HepG2 (cell line): ENCODE results near the gene ALCAM. TPM values are rescaled to one million over a fixed set of nuclear protein-coding genes. Genes with fewer than 3 reads are reported as not detected.

Experiments
- ARID2 ChIP-seq: sonication (generic); formaldehyde crosslinking; IDR thresholded peaks from 2 replicates; pipeline ENCODE4 v1.8.1; 2022; ENCODE audit warnings: mild to moderate bottlenecking, missing genetic modification reagents, borderline replicate concordance
- JARID2 ChIP-seq: sonication (generic); formaldehyde crosslinking; IDR thresholded peaks from 2 replicates; pipeline ENCODE4 v1.8.1; 2023; ENCODE audit warnings: missing genetic modification reagents, inconsistent platforms; ENCODE audit not compliant: insufficient replicate concordance
- KDM3A ChIP-seq: IDR thresholded peaks from 2 replicates; pipeline ENCODE4 v1.6.1; 2018; ENCODE audit warnings: low read depth, missing compliant biosample characterization
- KDM5B ChIP-seq: sonication (generic); formaldehyde crosslinking; IDR thresholded peaks from 2 replicates; pipeline ENCODE4 v1.4.0; 2020; ENCODE audit warnings: missing genetic modification reagents, mild to moderate bottlenecking, borderline replicate concordance
- LCORL ChIP-seq, 2 experiments: fragments of 450-650 bp in 1 of 2; sonication (generic) in 1 of 2; formaldehyde crosslinking in 1 of 2; IDR thresholded peaks; 2 replicates each; pipeline versions ENCODE4 v1.5.0 to v1.6.1; 2017 to 2020; ENCODE audit warnings: antibody characterized with exemption in 1 of 2, missing genetic modification reagents in 1 of 2
- MED8 ChIP-seq: sonication (generic); formaldehyde crosslinking; IDR thresholded peaks from 2 replicates; pipeline ENCODE4 v1.8.1; 2023; ENCODE audit warnings: mild to moderate bottlenecking, missing genetic modification reagents; ENCODE audit not compliant: insufficient replicate concordance
- NFYB ChIP-seq: sonication (generic); formaldehyde crosslinking; IDR thresholded peaks from 2 replicates; pipeline ENCODE4 v1.4.0; 2020; ENCODE audit warnings: missing genetic modification reagents
- PTBP1 ChIP-seq: fragments of 200-400 bp; formaldehyde crosslinking; IDR thresholded peaks from 2 replicates; pipeline ENCODE4 v1.6.1; 2018; ENCODE audit warnings: low read length, low read depth; ENCODE audit not compliant: poor library complexity, severe bottlenecking
- SNAPC2 ChIP-seq: sonication (generic); formaldehyde crosslinking; IDR thresholded peaks from 2 replicates; pipeline ENCODE4 v1.8.1; 2022; ENCODE audit warnings: mild to moderate bottlenecking, missing genetic modification reagents
- U2AF2 ChIP-seq: fragments of 200-400 bp; formaldehyde crosslinking; IDR thresholded peaks from 2 replicates; pipeline ENCODE4 v1.6.1; 2017; ENCODE audit warnings: low read depth, mild to moderate bottlenecking, low read length
- ZFP37 ChIP-seq: sonication (generic); formaldehyde crosslinking; IDR thresholded peaks from 2 replicates; pipeline ENCODE4 v1.4.0; 2020; ENCODE audit warnings: missing genetic modification reagents, borderline replicate concordance
- ZNF230 ChIP-seq: sonication (generic); formaldehyde crosslinking; IDR thresholded peaks from 2 replicates; pipeline ENCODE4 v1.4.0; 2020; ENCODE audit warnings: mild to moderate bottlenecking, missing genetic modification reagents
- ZNF24 ChIP-seq: fragments of 450-650 bp; IDR thresholded peaks from 2 replicates; pipeline ENCODE4 v1.6.1; 2017; ENCODE audit warnings: antibody characterized with exemption, mild to moderate bottlenecking
- ZNF563 ChIP-seq: sonication (generic); formaldehyde crosslinking; IDR thresholded peaks from 2 replicates; pipeline ENCODE4 v1.8.0; 2022; ENCODE audit warnings: mild to moderate bottlenecking, moderate library complexity, missing genetic modification reagents
- polyA plus RNA-seq, 8 experiments: library from polyadenylated mRNA; depleted of rRNA in 3 of 8; stranded (reverse) in 7 of 8; unstranded in 1 of 8; fragments of >200 nt; fragmentation: Illumina TruSeq in 4 of 8; extraction: Trizol in 4 of 8; gene quantifications; 2 replicates each; pipeline versions ENCODE4 v1.2.1 to v1.2.3, GENCODE V29; 2011 to 2016; ENCODE audit warnings: low read depth in 4 of 8, missing spikeins in 1 of 8, mixed read lengths in 1 of 8; ENCODE audit not compliant: insufficient read depth in 1 of 8
- total RNA-seq, 5 experiments: library from RNA; depleted of rRNA; stranded (reverse); fragments of >200 nt; fragmentation: Illumina TruSeq; extraction: Trizol; gene quantifications; 2 replicates each; pipeline ENCODE4 v1.2.3, GENCODE V29; 2016; ENCODE audit warnings: low read depth in 1 of 5
- TF ChIP-seq, protein P1 (sequence below): sonication (generic); formaldehyde crosslinking; conservative IDR thresholded peaks from 2 replicates; pipeline ENCODE4 v1.8.1; 2023; ENCODE audit warnings: missing genetic modification reagents
- TF ChIP-seq, protein P2 (sequence below): sonication (generic); formaldehyde crosslinking; IDR thresholded peaks from 2 replicates; pipeline ENCODE4 v1.5.0; 2020; ENCODE audit warnings: mild to moderate bottlenecking, missing genetic modification reagents
- TF ChIP-seq, protein P3 (sequence below): sonication (generic); formaldehyde crosslinking; IDR thresholded peaks from 2 replicates; pipeline ENCODE4 v1.5.0; 2020; ENCODE audit warnings: missing genetic modification reagents
- TF ChIP-seq, protein P4 (sequence below): sonication (generic); formaldehyde crosslinking; IDR thresholded peaks from 2 replicates; pipeline ENCODE4 v1.5.1; 2020; ENCODE audit warnings: mild to moderate bottlenecking, missing genetic modification reagents, moderate library complexity
- TF ChIP-seq, protein P5 (sequence below): sonication (generic); formaldehyde crosslinking; IDR thresholded peaks from 2 replicates; pipeline ENCODE4 v1.5.0; 2020; ENCODE audit warnings: mild to moderate bottlenecking, missing genetic modification reagents

Gene ALCAM
- total and polyA plus RNA-seq, 2 of the 13 experiments (the other 11 are each of a cell fraction or from before 2014, with no cell fraction given): 26.0 to 33.1 TPM

DNA sequence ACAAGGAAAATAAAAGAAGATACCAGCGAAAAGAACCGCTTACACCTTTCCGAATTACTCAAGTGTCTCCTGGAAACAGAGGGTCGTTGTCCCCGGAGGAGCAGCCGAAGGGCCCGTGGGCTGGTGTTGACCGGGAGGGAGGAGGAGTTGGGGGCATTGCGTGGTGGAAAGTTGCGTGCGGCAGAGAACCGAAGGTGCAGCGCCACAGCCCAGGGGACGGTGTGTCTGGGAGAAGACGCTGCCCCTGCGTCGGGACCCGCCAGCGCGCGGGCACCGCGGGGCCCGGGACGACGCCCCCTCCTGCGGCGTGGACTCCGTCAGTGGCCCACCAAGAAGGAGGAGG lies 325 bp downstream of the ALCAM start (continued):
- no peak for TF ChIP-seq ZNF230
- no peak for TF ChIP-seq PTBP1
- TF ChIP-seq, protein P1, sequence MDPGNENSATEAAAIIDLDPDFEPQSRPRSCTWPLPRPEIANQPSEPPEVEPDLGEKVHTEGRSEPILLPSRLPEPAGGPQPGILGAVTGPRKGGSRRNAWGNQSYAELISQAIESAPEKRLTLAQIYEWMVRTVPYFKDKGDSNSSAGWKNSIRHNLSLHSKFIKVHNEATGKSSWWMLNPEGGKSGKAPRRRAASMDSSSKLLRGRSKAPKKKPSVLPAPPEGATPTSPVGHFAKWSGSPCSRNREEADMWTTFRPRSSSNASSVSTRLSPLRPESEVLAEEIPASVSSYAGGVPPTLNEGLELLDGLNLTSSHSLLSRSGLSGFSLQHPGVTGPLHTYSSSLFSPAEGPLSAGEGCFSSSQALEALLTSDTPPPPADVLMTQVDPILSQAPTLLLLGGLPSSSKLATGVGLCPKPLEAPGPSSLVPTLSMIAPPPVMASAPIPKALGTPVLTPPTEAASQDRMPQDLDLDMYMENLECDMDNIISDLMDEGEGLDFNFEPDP (CRISPR knock-in tag): 0 out of 2 replicates have a peak, but pooled peaks have one; percentile 2
- no peak for TF ChIP-seq ZFP37
- no peak for TF ChIP-seq NFYB (CRISPR knock-in tag)
- TF ChIP-seq, protein P2, sequence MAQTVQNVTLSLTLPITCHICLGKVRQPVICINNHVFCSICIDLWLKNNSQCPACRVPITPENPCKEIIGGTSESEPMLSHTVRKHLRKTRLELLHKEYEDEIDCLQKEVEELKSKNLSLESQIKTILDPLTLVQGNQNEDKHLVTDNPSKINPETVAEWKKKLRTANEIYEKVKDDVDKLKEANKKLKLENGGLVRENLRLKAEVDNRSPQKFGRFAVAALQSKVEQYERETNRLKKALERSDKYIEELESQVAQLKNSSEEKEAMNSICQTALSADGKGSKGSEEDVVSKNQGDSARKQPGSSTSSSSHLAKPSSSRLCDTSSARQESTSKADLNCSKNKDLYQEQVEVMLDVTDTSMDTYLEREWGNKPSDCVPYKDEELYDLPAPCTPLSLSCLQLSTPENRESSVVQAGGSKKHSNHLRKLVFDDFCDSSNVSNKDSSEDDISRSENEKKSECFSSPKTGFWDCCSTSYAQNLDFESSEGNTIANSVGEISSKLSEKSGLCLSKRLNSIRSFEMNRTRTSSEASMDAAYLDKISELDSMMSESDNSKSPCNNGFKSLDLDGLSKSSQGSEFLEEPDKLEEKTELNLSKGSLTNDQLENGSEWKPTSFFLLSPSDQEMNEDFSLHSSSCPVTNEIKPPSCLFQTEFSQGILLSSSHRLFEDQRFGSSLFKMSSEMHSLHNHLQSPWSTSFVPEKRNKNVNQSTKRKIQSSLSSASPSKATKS: 0 out of 2 replicates have a peak, but pooled peaks have one; percentile 17
- TF ChIP-seq KDM3A (CRISPR knock-in tag): no peak
- 0 out of 2 replicates have a peak, but pooled peaks have one; percentile 6 for TF ChIP-seq SNAPC2
- TF ChIP-seq ZNF24: no peak
- TF ChIP-seq JARID2 (CRISPR knock-in tag): no peak
- 0 out of 2 replicates have a peak, but pooled peaks have one; percentile 5 for TF ChIP-seq KDM5B (CRISPR knock-in tag)
- TF ChIP-seq, protein P3, sequence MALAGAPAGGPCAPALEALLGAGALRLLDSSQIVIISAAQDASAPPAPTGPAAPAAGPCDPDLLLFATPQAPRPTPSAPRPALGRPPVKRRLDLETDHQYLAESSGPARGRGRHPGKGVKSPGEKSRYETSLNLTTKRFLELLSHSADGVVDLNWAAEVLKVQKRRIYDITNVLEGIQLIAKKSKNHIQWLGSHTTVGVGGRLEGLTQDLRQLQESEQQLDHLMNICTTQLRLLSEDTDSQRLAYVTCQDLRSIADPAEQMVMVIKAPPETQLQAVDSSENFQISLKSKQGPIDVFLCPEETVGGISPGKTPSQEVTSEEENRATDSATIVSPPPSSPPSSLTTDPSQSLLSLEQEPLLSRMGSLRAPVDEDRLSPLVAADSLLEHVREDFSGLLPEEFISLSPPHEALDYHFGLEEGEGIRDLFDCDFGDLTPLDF (CRISPR knock-in tag): no peak
- TF ChIP-seq, protein P4, sequence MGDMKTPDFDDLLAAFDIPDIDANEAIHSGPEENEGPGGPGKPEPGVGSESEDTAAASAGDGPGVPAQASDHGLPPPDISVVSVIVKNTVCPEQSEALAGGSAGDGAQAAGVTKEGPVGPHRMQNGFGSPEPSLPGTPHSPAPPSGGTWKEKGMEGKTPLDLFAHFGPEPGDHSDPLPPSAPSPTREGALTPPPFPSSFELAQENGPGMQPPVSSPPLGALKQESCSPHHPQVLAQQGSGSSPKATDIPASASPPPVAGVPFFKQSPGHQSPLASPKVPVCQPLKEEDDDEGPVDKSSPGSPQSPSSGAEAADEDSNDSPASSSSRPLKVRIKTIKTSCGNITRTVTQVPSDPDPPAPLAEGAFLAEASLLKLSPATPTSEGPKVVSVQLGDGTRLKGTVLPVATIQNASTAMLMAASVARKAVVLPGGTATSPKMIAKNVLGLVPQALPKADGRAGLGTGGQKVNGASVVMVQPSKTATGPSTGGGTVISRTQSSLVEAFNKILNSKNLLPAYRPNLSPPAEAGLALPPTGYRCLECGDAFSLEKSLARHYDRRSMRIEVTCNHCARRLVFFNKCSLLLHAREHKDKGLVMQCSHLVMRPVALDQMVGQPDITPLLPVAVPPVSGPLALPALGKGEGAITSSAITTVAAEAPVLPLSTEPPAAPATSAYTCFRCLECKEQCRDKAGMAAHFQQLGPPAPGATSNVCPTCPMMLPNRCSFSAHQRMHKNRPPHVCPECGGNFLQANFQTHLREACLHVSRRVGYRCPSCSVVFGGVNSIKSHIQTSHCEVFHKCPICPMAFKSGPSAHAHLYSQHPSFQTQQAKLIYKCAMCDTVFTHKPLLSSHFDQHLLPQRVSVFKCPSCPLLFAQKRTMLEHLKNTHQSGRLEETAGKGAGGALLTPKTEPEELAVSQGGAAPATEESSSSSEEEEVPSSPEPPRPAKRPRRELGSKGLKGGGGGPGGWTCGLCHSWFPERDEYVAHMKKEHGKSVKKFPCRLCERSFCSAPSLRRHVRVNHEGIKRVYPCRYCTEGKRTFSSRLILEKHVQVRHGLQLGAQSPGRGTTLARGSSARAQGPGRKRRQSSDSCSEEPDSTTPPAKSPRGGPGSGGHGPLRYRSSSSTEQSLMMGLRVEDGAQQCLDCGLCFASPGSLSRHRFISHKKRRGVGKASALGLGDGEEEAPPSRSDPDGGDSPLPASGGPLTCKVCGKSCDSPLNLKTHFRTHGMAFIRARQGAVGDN (CRISPR knock-in tag): 0 out of 2 replicates have a peak, but pooled peaks have one; percentile 47
- TF ChIP-seq ZNF563 (CRISPR knock-in tag): no peak
- TF ChIP-seq LCORL (IDR thresholded peaks at IDR 0.05): no peak
- TF ChIP-seq LCORL (CRISPR knock-in tag; IDR thresholded peaks at IDR 0.05): no peak; the same call in 1 of the 2 replicates
- 0 out of 2 replicates have a peak, but pooled peaks have one; percentile 9 for TF ChIP-seq ARID2 (CRISPR knock-in tag)
- no peak for TF ChIP-seq U2AF2
- TF ChIP-seq MED8 (CRISPR knock-in tag): no peak
- TF ChIP-seq, protein P5, sequence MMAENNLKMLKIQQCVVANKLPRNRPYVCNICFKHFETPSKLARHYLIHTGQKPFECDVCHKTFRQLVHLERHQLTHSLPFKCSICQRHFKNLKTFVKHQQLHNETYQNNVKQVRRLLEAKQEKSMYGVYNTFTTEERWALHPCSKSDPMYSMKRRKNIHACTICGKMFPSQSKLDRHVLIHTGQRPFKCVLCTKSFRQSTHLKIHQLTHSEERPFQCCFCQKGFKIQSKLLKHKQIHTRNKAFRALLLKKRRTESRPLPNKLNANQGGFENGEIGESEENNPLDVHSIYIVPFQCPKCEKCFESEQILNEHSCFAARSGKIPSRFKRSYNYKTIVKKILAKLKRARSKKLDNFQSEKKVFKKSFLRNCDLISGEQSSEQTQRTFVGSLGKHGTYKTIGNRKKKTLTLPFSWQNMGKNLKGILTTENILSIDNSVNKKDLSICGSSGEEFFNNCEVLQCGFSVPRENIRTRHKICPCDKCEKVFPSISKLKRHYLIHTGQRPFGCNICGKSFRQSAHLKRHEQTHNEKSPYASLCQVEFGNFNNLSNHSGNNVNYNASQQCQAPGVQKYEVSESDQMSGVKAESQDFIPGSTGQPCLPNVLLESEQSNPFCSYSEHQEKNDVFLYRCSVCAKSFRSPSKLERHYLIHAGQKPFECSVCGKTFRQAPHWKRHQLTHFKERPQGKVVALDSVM: no peak
